Stimulated activated CD8-positive, alpha-beta memory T cell treated with anti-CD3 and anti-CD28 coated beads, Interleukin-2, amount 100 ng/mL, for 48 hours (primary cell): ENCODE measurements around the gene DUSP9.
"Not testable (repeated sequence)": the region's sequence is repeated elsewhere in the genome, so short reads cannot be mapped to it uniquely, and the experiment has no call there.

ENCODE experiments used
- DNase-seq, 2 donors: peaks; one replicate each; pipeline ENCODE4 v3.0.0-alpha.2; 2020; ENCODE audit warnings: low read depth in 2 of 2

The DUSP9 gene

GRCh38 chrX:153646620-153647373 lies at the start of gene DUSP9:
Gene DUSP9 (plus strand): TSS chrX:153647203. CDS start chrX:153647954, 751 bp downstream.
- no peak for DNase-seq

- no peak for DNase-seq
These were observed 48.3 kb upstream of the DUSP9 start, which contains the start of gene CCNQ for GRCh38 chrX:153598541-153599191. Gene CCNQ (minus strand): TSS chrX:153599139. CDS start chrX:153599073, 66 bp downstream.

- peak; percentile 79 to 80 for DNase-seq
These were observed 47.6 kb upstream of the DUSP9 start for GRCh38 chrX:153599192-153600031.

- no peak for DNase-seq
These were observed 47.0 kb upstream of the DUSP9 start for GRCh38 chrX:153600032-153600373.

- no peak for DNase-seq
These were observed 46.1 kb upstream of the DUSP9 start for GRCh38 chrX:153600921-153601320.

GRCh38 chrX:153601511-153602110 lies 45.4 kb upstream of the DUSP9 start:
- no peak for DNase-seq

- no peak for DNase-seq
These were observed 44.4 kb upstream of the DUSP9 start for GRCh38 chrX:153602601-153603000.

- no peak for DNase-seq
These were observed 43.8 kb upstream of the DUSP9 start for GRCh38 chrX:153603131-153603656.

GRCh38 chrX:153604666-153605380 lies 42.2 kb upstream of the DUSP9 start:
- not testable (repeated sequence) for DNase-seq

- DNase-seq: no peak
These were observed 40.5 kb upstream of the DUSP9 start for GRCh38 chrX:153606503-153606902.

GRCh38 chrX:153608376-153608775 lies 38.6 kb upstream of the DUSP9 start:
- DNase-seq: no peak

GRCh38 chrX:153608806-153609205 lies 38.2 kb upstream of the DUSP9 start:
- no peak for DNase-seq

GRCh38 chrX:153609917-153610835 lies 36.8 kb upstream of the DUSP9 start:
- peak; percentile 55 to 62 for DNase-seq

GRCh38 chrX:153610836-153611213 lies 36.2 kb upstream of the DUSP9 start:
- DNase-seq: no peak

- no peak for DNase-seq
These were observed 35.5 kb upstream of the DUSP9 start for GRCh38 chrX:153611298-153612095.

GRCh38 chrX:153612413-153612812 lies 34.6 kb upstream of the DUSP9 start:
- DNase-seq: no peak

- DNase-seq: no peak
These were observed 32.2 kb upstream of the DUSP9 start for GRCh38 chrX:153614818-153615217.

- DNase-seq: no peak
These were observed 26.4 kb upstream of the DUSP9 start for GRCh38 chrX:153620576-153620975.

GRCh38 chrX:153621949-153622598 lies 24.9 kb upstream of the DUSP9 start:
- no peak for DNase-seq
